Muscle layer of duodenum (tissue), 2 donors: Measurements from ENCODE around the gene IRF2BPL.

ENCODE experiments used
- H3K27ac ChIP-seq: one replicate; pipeline ENCODE4 v1.7.0; 2013; ENCODE audit warnings: mild to moderate bottlenecking, low read length
- H3K27me3 ChIP-seq: one replicate; pipeline ENCODE4 v1.7.0; 2013; ENCODE audit warnings: low read depth, mild to moderate bottlenecking, control low read depth, low read length
- H3K36me3 ChIP-seq, 2 donors: one replicate each; pipeline ENCODE4 v1.7.0; 2013; ENCODE audit warnings: low read length in 2 of 2, control low read depth in 1 of 2, mild to moderate bottlenecking in 1 of 2; ENCODE audit not compliant: insufficient read depth in 2 of 2, control insufficient read depth in 1 of 2
- H3K4me1 ChIP-seq, 2 donors: one replicate each; pipeline ENCODE4 v1.7.0; 2013; ENCODE audit warnings: low read length in 2 of 2, mild to moderate bottlenecking in 2 of 2, control low read depth in 1 of 2, moderate library complexity in 1 of 2; ENCODE audit not compliant: insufficient read depth in 2 of 2, control insufficient read depth in 1 of 2
- H3K4me3 ChIP-seq, 2 donors: one replicate each; pipeline ENCODE4 v1.7.0; 2013; ENCODE audit warnings: low read length in 2 of 2, low read depth in 1 of 2, mild to moderate bottlenecking in 1 of 2
- H3K9me3 ChIP-seq, 2 donors: one replicate each; pipeline ENCODE4 v1.7.0; 2013; ENCODE audit warnings: low read length in 2 of 2, control low read depth in 1 of 2, mild to moderate bottlenecking in 1 of 2; ENCODE audit not compliant: control insufficient read depth in 1 of 2
- donor health status: healthy.

Gene IRF2BPL

GRCh38 chr14:77018785-77019184 lies 9.7 kb downstream of the IRF2BPL start:
- Histone ChIP-seq H3K27me3 (no peaks in the 10 kb centered on the region), H3K9me3 (no peaks in the 10 kb centered on the region), H3K4me1 (peaks cover 6 to 31% of the 10 kb centered on the region in 2 donors), H3K36me3 (no peaks in the 10 kb centered on the region), H3K27ac (no peak overlapping the region), H3K4me3 (no peak overlapping the region)

- no peaks in the 10 kb centered on the region for H3K27me3 ChIP-seq
- no peak overlapping the region for H3K4me3 ChIP-seq
- peaks cover 0 to 26% of the 10 kb centered on the region in 2 donors for H3K4me1 ChIP-seq
- H3K36me3 ChIP-seq, result no peaks in the 10 kb centered on the region
- H3K27ac ChIP-seq, result no peak overlapping the region
- H3K9me3 ChIP-seq, result no peaks in the 10 kb centered on the region
These were observed 10.8 kb downstream of the IRF2BPL start for GRCh38 chr14:77017666-77018065.

- H3K4me3 ChIP-seq, result no peak overlapping the region
- no peak overlapping the region for H3K27ac ChIP-seq
- H3K36me3 ChIP-seq, result no peaks in the 10 kb centered on the region
- H3K9me3 ChIP-seq, result no peaks in the 10 kb centered on the region
- H3K4me1 ChIP-seq, result peaks cover 0 to 16% of the 10 kb centered on the region in 2 donors
- no peaks in the 10 kb centered on the region for H3K27me3 ChIP-seq
These were observed 13.8 kb downstream of the IRF2BPL start for GRCh38 chr14:77014734-77015133.

GRCh38 chr14:77014004-77014604 lies 14.4 kb downstream of the IRF2BPL start:
- no peaks in the 10 kb centered on the region for H3K36me3 ChIP-seq
- no peaks in the 10 kb centered on the region for H3K9me3 ChIP-seq
- no peaks in the 10 kb centered on the region for H3K27me3 ChIP-seq
- H3K27ac ChIP-seq, result no peak overlapping the region
- H3K4me1 ChIP-seq, result peaks cover 0 to 16% of the 10 kb centered on the region in 2 donors
- no peak overlapping the region for H3K4me3 ChIP-seq

GRCh38 chr14:77012193-77012765 lies 16.2 kb downstream of the IRF2BPL start:
- Histone ChIP-seq H3K4me1 (peaks cover 0 to 28% of the 10 kb centered on the region in 2 donors), H3K9me3 (no peaks in the 10 kb centered on the region), H3K27me3 (no peaks in the 10 kb centered on the region), H3K36me3 (no peaks in the 10 kb centered on the region), H3K27ac (no peak overlapping the region), H3K4me3 (no peak overlapping the region)

- H3K4me1 ChIP-seq, result peaks cover 0 to 28% of the 10 kb centered on the region in 2 donors
- no peaks in the 10 kb centered on the region for H3K9me3 ChIP-seq
- no peak overlapping the region for H3K4me3 ChIP-seq
- no peaks in the 10 kb centered on the region for H3K27me3 ChIP-seq
- H3K27ac ChIP-seq, result no peak overlapping the region
- H3K36me3 ChIP-seq, result no peaks in the 10 kb centered on the region
These were observed 17.3 kb downstream of the IRF2BPL start for GRCh38 chr14:77011245-77011644.

- H3K4me1 ChIP-seq, result peaks cover 0 to 18% of the 10 kb centered on the region in 2 donors
- H3K4me3 ChIP-seq, result no peak overlapping the region
- no peaks in the 10 kb centered on the region for H3K36me3 ChIP-seq
- H3K27me3 ChIP-seq, result no peaks in the 10 kb centered on the region
- no peaks in the 10 kb centered on the region for H3K9me3 ChIP-seq
- H3K27ac ChIP-seq, result no peak overlapping the region
These were observed 19.5 kb downstream of the IRF2BPL start for GRCh38 chr14:77009014-77009413.

GRCh38 chr14:77008541-77008940 lies 20.0 kb downstream of the IRF2BPL start:
- Histone ChIP-seq H3K4me1 (peaks cover 0 to 14% of the 10 kb centered on the region in 2 donors), H3K27ac (no peak overlapping the region)

GRCh38 chr14:77007975-77008421 lies 20.5 kb downstream of the IRF2BPL start:
- no peaks in the 10 kb centered on the region for H3K27me3 ChIP-seq
- H3K9me3 ChIP-seq, result no peaks in the 10 kb centered on the region
- no peak overlapping the region for H3K27ac ChIP-seq
- no peaks in the 10 kb centered on the region for H3K36me3 ChIP-seq
- H3K4me3 ChIP-seq, result no peak overlapping the region
- H3K4me1 ChIP-seq, result peaks cover 0 to 11% of the 10 kb centered on the region in 2 donors

More at GRCh38 chr14:77008541-77008940, 20.0 kb downstream of the IRF2BPL start:
- Histone ChIP-seq H3K36me3 (no peaks in the 10 kb centered on the region), H3K4me3 (no peak overlapping the region), H3K27me3 (no peaks in the 10 kb centered on the region), H3K9me3 (no peaks in the 10 kb centered on the region)

GRCh38 chr14:77007183-77007974 lies 21.1 kb downstream of the IRF2BPL start:
- H3K27ac ChIP-seq, result no peak overlapping the region
- H3K27me3 ChIP-seq, result no peaks in the 10 kb centered on the region
- H3K4me3 ChIP-seq, result no peak overlapping the region
- H3K36me3 ChIP-seq, result no peaks in the 10 kb centered on the region
- H3K4me1 ChIP-seq, result peaks cover 0 to 11% of the 10 kb centered on the region in 2 donors
- no peaks in the 10 kb centered on the region for H3K9me3 ChIP-seq

GRCh38 chr14:77006132-77006531 lies 22.4 kb downstream of the IRF2BPL start:
- H3K36me3 ChIP-seq, result no peaks in the 10 kb centered on the region
- no peaks in the 10 kb centered on the region for H3K27me3 ChIP-seq
- H3K27ac ChIP-seq, result no peak overlapping the region
- H3K9me3 ChIP-seq, result no peaks in the 10 kb centered on the region
- no peak overlapping the region for H3K4me3 ChIP-seq
- peaks cover 0 to 11% of the 10 kb centered on the region in 2 donors for H3K4me1 ChIP-seq
